Panc1 (cell line): Measurements from ENCODE around the gene SLC9A9. TPM values are rescaled to one million over a fixed set of nuclear protein-coding genes. Genes with fewer than 3 reads are reported as not detected.

Experiments
- ATAC-seq: fragments of 200-7000 bp; cut with Tn5 transposase; 2 replicates; pipeline ENCODE4 v1.9.1; 2020; ENCODE audit warnings: mild to moderate bottlenecking, moderate library complexity
- BruUV-seq: library from RNA; stranded (reverse); fragments of 400-500 nt; replicated peaks from 2 replicates; lab custom pipeline; 2021; lab: Mats Ljungman, UMichigan
- CTCF ChIA-PET: fragments of 300-600 bp; sonication (Branson Sonifier 250); formaldehyde crosslinking; loops from one replicate; lab custom pipeline; 2022; ENCODE audit warnings: antibody characterized with exemption; lab: Charles Lee
- POLR2A ChIA-PET: fragments of 300-600 bp; sonication (Branson Sonifier 250); formaldehyde crosslinking; loops from one replicate; lab custom pipeline; 2022; ENCODE audit warnings: antibody characterized with exemption; lab: Charles Lee
- DNase-seq: peaks from one replicate; pipeline ENCODE4 v3.0.0-alpha.2; 2010; ENCODE audit warnings: low read depth, low spot score
- H3K27ac ChIP-seq: 2 replicates; pipeline ENCODE4 v1.5.1; 2011; ENCODE audit warnings: mild to moderate bottlenecking, low read length, inconsistent platforms
- H3K27me3 ChIP-seq: fragments of 200-500 bp; sonication (Bioruptor generic); 2 replicates; pipeline ENCODE4 v1.6.0; 2014; ENCODE audit warnings: low read length, inconsistent platforms; ENCODE audit not compliant: control insufficient read depth, insufficient read depth
- H3K36me3 ChIP-seq: fragments of 200-500 bp; sonication (Bioruptor generic); 2 replicates; pipeline ENCODE4 v1.5.1; 2014; ENCODE audit warnings: inconsistent platforms, mild to moderate bottlenecking, low read length, moderate library complexity; ENCODE audit not compliant: control insufficient read depth, insufficient read depth
- H3K4me1 ChIP-seq: 2 replicates; pipeline ENCODE4 v1.5.1; 2011; ENCODE audit warnings: inconsistent platforms, mild to moderate bottlenecking, low read length, moderate library complexity; ENCODE audit not compliant: control insufficient read depth, insufficient read depth
- H3K4me3 ChIP-seq, 2 experiments: 2 replicates each; pipeline ENCODE4 v1.5.1; 2011 to 2012; ENCODE audit warnings: low read depth in 2 of 2, low read length in 2 of 2, mild to moderate bottlenecking in 2 of 2, inconsistent platforms in 1 of 2, moderate library complexity in 1 of 2
- H3K9me3 ChIP-seq: fragments of 200-500 bp; sonication (Bioruptor generic); 2 replicates; pipeline ENCODE4 v1.5.1; 2014; ENCODE audit warnings: low read depth, mild to moderate bottlenecking, inconsistent platforms, low read length, moderate library complexity; ENCODE audit not compliant: control insufficient read depth, insufficient read depth
- POLR2AphosphoS5 ChIP-seq: IDR thresholded peaks from 2 replicates; pipeline ENCODE4 v1.6.1; 2012; ENCODE audit warnings: mild to moderate bottlenecking, low read depth, low read length, moderate library complexity
- SIN3A ChIP-seq: IDR thresholded peaks from 2 replicates; pipeline ENCODE4 v1.6.1; 2012; ENCODE audit warnings: low read depth, mild to moderate bottlenecking, low read length, moderate library complexity, borderline replicate concordance; ENCODE audit not compliant: insufficient read depth
- TCF7L2 ChIP-seq: IDR thresholded peaks from 2 replicates; pipeline ENCODE4 v1.6.1; 2011; ENCODE audit warnings: mild to moderate bottlenecking, low read depth, low read length, inconsistent platforms
- in situ Hi-C: cut with HindIII; loops from 2 replicates; pipeline ENCODE4 v1.10.0; 2016; ENCODE audit warnings: low sequenced_read_pairs, low pct_unique_long_range_greater_than_20kb
- intact Hi-C: fragments of 100-400 bp; cut with micrococcal nuclease; formaldehyde crosslinking; loops from one replicate; pipeline ENCODE4 v1.10.0; 2022; ENCODE audit not compliant: unreplicated experiment
- total RNA-seq: library from RNA; stranded (reverse); gene quantifications from one replicate; pipeline ENCODE4 v1.2.1, GENCODE V29; 2021; ENCODE audit not compliant: unreplicated experiment
- TF ChIP-seq, protein P1 (sequence below), 2 experiments: IDR thresholded peaks; 2 replicates each; pipeline ENCODE4 v1.6.1; 2011 to 2012; ENCODE audit warnings: low read depth in 2 of 2, control low read depth in 1 of 2, low read length in 1 of 2, mild to moderate bottlenecking in 1 of 2, moderate library complexity in 1 of 2; ENCODE audit not compliant: insufficient read depth in 1 of 2
- TF ChIP-seq, protein P2 (sequence below): fragments of 450-650 bp; IDR thresholded peaks from 2 replicates; pipeline ENCODE4 v1.5.1; 2017; ENCODE audit warnings: mild to moderate bottlenecking

SLC9A9 gene
- total RNA-seq, 1 experiment from 2014 or later, result not detected

DNA sequence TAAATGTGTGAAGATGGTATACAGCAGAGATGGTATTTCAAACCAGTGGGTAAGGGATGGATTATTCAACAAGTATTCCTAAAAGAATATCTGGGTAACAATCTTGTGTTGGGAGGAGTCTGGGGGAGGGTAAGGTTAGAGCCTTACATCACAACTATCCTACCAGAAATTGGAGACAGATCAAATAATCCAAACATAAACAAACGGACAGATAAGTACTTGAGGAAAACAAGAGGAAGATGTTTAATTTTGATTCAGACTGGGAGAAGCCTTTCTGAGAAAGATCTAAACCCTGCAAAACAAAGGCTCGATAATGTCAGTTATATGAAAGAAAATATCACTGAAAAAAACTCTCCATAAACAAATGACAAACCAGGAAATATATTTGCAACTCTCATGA is 77.9 kb downstream of the SLC9A9 start:
- CTCF ChIA-PET, result no interaction called here
- Histone ChIP-seq H3K36me3 (no peaks in the 10 kb centered on the region), H3K27me3 (peaks cover 4% of the 10 kb centered on the region; the same call in 1 of the 2 replicates), H3K4me3 (no peak overlapping the region), H3K9me3 (no peaks in the 10 kb centered on the region), H3K27ac (no peak overlapping the region), H3K4me1 (no peaks in the 10 kb centered on the region)
- DNase-seq (no peak), ATAC-seq (no peak)
- no TSS peak for BruUV-seq
- POLR2A ChIA-PET, result no interaction called here
- TF ChIP-seq POLR2AphosphoS5, result no peak
- no peak for TF ChIP-seq SIN3A
- TF ChIP-seq, protein P1, sequence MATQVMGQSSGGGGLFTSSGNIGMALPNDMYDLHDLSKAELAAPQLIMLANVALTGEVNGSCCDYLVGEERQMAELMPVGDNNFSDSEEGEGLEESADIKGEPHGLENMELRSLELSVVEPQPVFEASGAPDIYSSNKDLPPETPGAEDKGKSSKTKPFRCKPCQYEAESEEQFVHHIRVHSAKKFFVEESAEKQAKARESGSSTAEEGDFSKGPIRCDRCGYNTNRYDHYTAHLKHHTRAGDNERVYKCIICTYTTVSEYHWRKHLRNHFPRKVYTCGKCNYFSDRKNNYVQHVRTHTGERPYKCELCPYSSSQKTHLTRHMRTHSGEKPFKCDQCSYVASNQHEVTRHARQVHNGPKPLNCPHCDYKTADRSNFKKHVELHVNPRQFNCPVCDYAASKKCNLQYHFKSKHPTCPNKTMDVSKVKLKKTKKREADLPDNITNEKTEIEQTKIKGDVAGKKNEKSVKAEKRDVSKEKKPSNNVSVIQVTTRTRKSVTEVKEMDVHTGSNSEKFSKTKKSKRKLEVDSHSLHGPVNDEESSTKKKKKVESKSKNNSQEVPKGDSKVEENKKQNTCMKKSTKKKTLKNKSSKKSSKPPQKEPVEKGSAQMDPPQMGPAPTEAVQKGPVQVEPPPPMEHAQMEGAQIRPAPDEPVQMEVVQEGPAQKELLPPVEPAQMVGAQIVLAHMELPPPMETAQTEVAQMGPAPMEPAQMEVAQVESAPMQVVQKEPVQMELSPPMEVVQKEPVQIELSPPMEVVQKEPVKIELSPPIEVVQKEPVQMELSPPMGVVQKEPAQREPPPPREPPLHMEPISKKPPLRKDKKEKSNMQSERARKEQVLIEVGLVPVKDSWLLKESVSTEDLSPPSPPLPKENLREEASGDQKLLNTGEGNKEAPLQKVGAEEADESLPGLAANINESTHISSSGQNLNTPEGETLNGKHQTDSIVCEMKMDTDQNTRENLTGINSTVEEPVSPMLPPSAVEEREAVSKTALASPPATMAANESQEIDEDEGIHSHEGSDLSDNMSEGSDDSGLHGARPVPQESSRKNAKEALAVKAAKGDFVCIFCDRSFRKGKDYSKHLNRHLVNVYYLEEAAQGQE (IDR thresholded peaks at IDR 0.05; ENCODE audit: insufficient read depth in 1 of 2, low read depth in 2 of 2, low read length in 1 of 2), result no peak
- TF ChIP-seq, protein P2, sequence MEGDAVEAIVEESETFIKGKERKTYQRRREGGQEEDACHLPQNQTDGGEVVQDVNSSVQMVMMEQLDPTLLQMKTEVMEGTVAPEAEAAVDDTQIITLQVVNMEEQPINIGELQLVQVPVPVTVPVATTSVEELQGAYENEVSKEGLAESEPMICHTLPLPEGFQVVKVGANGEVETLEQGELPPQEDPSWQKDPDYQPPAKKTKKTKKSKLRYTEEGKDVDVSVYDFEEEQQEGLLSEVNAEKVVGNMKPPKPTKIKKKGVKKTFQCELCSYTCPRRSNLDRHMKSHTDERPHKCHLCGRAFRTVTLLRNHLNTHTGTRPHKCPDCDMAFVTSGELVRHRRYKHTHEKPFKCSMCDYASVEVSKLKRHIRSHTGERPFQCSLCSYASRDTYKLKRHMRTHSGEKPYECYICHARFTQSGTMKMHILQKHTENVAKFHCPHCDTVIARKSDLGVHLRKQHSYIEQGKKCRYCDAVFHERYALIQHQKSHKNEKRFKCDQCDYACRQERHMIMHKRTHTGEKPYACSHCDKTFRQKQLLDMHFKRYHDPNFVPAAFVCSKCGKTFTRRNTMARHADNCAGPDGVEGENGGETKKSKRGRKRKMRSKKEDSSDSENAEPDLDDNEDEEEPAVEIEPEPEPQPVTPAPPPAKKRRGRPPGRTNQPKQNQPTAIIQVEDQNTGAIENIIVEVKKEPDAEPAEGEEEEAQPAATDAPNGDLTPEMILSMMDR, result no peak
- no peak for TF ChIP-seq TCF7L2
- in situ Hi-C loops, result no loop called here
- intact Hi-C loops, result no loop called here

GRCh38 chr3:143769616-143770015 is 78.7 kb downstream of the SLC9A9 start:
- no peak for ATAC-seq

More at GRCh38 chr3:143769616-143770015, 78.7 kb downstream of the SLC9A9 start:
- POLR2A ChIA-PET, result no interaction called here
- H3K36me3 ChIP-seq, result no peaks in the 10 kb centered on the region
- BruUV-seq, result no TSS peak
- intact Hi-C loops (no loop called here), in situ Hi-C loops (no loop called here)
- TF ChIP-seq, protein P1 (IDR thresholded peaks at IDR 0.05; ENCODE audit: insufficient read depth in 1 of 2, low read depth in 2 of 2, low read length in 1 of 2), result no peak
- TF ChIP-seq, protein P2, result no peak
- no peak for TF ChIP-seq SIN3A
- no peak for TF ChIP-seq POLR2AphosphoS5
- TF ChIP-seq TCF7L2, result no peak
- DNase-seq, result no peak
- CTCF ChIA-PET, result no interaction called here
- H3K9me3 ChIP-seq, result no peaks in the 10 kb centered on the region
- peaks cover 4% of the 10 kb centered on the region; the same call in 1 of the 2 replicates for H3K27me3 ChIP-seq
- no peak overlapping the region for H3K27ac ChIP-seq
- H3K4me3 ChIP-seq, result no peak overlapping the region
- no peaks in the 10 kb centered on the region for H3K4me1 ChIP-seq
